Measurements from ENCODE around the gene AGER. TPM values are rescaled to one million over a fixed set of nuclear protein-coding genes. Genes with fewer than 3 reads are reported as not detected.
"Not testable (repeated sequence)": the region's sequence is repeated elsewhere in the genome, so short reads cannot be mapped to it uniquely, and the experiment has no call there.

The AGER gene
- total and polyA plus RNA-seq, 4 donors = 1.4 to 16.5 (median 9.6) TPM

DNA sequence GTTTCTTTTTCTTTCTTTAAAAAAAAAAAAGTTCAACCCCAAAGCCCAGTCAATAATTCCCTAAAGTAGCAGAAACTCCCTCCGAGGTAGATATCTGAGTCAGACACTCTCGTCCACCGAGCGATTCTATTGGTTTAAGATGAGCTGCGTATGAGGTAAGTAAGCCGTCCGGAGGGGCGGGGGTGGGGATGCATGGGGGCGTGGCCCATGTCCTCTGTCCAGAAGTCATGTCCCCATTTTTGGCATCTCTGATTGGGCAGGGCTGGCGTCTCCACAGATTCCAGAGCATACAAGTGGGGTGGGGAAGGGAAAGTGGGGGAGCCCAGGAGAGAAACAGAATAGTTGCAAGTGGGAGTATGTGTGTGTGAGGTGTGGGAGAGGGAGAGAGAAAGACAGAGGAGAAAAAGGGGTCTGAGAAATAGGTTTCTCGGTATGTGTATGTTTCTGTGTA is 1.7 kb upstream of the AGER start:
- H3K27me3 ChIP-seq (ENCODE audit: control insufficient read depth in 1 of 2, insufficient read depth in 2 of 2, low read length in 1 of 2); H3K4me3 ChIP-seq (ENCODE audit: low read length in 2 of 2); H3K4me1 ChIP-seq (ENCODE audit: control insufficient read depth in 1 of 2, insufficient read depth in 2 of 2, low read length in 2 of 2); H3K36me3 ChIP-seq (ENCODE audit: control insufficient read depth in 1 of 2, insufficient read depth in 2 of 2, low read length in 1 of 2); H3K27ac ChIP-seq (ENCODE audit: low read depth in 1 of 2, low read length in 2 of 2); H3K9me3 ChIP-seq (ENCODE audit: control insufficient read depth, low read length); intact Hi-C loops (cut with DNase I): not testable (repeated sequence)
- ATAC-seq (ENCODE audit: low FRiP score) = peak; percentile 73
- peak; percentile 85 to 93 for DNase-seq
- WGBS, 2 donors = 8% methylated on average over 11 of the region's 11 CpGs

DNA sequence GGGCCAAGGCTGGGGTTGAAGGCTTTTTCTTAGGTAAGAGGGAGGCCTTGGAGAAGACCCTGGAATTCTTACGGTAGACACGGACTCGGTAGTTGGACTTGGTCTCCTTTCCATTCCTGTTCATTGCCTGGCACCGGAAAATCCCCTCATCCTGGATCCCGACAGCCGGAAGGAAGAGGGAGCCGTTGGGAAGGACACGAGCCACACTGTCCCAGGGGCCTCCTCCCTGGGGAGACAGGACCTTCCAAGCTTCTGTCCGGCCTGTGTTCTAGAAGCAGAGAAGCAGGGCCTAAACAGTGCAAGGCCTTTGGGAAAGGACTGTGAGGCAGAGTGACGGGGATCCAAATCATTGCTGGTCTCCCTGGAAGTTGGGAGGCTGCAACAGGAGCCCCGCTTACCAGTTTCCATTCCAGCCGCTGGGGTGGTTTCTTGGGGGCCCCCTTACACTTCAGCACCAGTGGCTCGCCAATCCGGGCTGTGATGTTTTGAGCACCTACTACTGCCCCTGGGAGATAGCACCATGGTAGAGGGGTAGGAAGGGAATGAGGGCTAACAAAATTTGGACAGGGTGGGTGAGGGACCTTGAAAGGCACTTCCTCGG is 470 bp downstream of the AGER start:
- Histone ChIP-seq H3K4me1 (ENCODE audit: control insufficient read depth in 1 of 2, insufficient read depth in 2 of 2, low read length in 2 of 2) (no peaks in the 10 kb centered on the region), H3K4me3 (ENCODE audit: low read length in 2 of 2) (no peak overlapping the region), H3K36me3 (ENCODE audit: control insufficient read depth in 1 of 2, insufficient read depth in 2 of 2, low read length in 1 of 2) (no peaks in the 10 kb centered on the region), H3K27me3 (ENCODE audit: control insufficient read depth in 1 of 2, insufficient read depth in 2 of 2, low read length in 1 of 2) (no peaks in the 10 kb centered on the region), H3K9me3 (ENCODE audit: control insufficient read depth, low read length) (no peaks in the 10 kb centered on the region), H3K27ac (ENCODE audit: low read depth in 1 of 2, low read length in 2 of 2) (no peak overlapping the region)
- 73 to 79% methylated on average over 15 of the region's 15 CpGs for WGBS, 2 donors
- intact Hi-C loops (cut with DNase I) = no loop called here
- peak in 1 of 2 donors; percentile 32 for DNase-seq
- no peak for ATAC-seq (ENCODE audit: low FRiP score)

DNA sequence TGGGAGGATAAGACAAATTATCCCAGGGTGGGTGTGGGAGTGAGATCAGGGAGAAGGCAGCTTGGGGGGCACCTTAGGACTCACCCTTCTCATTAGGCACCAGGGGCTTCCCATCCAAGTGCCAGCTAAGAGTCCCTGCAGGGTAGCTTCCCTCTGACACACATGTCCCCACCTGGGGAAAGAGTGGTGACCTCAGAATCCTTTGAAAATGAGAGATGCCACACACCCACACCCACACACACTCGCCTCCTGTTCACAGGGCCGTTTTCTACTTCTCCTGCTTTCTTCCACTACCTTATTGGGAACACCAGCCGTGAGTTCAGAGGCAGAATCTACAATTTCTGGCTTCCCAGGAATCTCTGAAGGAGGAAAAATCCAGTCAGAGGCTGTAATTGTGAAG is 1.0 kb downstream of the AGER start:
- Histone ChIP-seq H3K27ac (ENCODE audit: low read depth in 1 of 2, low read length in 2 of 2) (no peak overlapping the region), H3K4me1 (ENCODE audit: control insufficient read depth in 1 of 2, insufficient read depth in 2 of 2, low read length in 2 of 2) (no peaks in the 10 kb centered on the region), H3K4me3 (ENCODE audit: low read length in 2 of 2) (no peak overlapping the region), H3K9me3 (ENCODE audit: control insufficient read depth, low read length) (no peaks in the 10 kb centered on the region), H3K36me3 (ENCODE audit: control insufficient read depth in 1 of 2, insufficient read depth in 2 of 2, low read length in 1 of 2) (no peaks in the 10 kb centered on the region), H3K27me3 (ENCODE audit: control insufficient read depth in 1 of 2, insufficient read depth in 2 of 2, low read length in 1 of 2) (no peaks in the 10 kb centered on the region)
- intact Hi-C loops (cut with DNase I) = no loop called here
- ATAC-seq (ENCODE audit: low FRiP score) = no peak
- 79 to 83% methylated on average over 3 of the region's 3 CpGs for WGBS, 2 donors
- peak in 1 of 2 donors; percentile 15 for DNase-seq

DNA sequence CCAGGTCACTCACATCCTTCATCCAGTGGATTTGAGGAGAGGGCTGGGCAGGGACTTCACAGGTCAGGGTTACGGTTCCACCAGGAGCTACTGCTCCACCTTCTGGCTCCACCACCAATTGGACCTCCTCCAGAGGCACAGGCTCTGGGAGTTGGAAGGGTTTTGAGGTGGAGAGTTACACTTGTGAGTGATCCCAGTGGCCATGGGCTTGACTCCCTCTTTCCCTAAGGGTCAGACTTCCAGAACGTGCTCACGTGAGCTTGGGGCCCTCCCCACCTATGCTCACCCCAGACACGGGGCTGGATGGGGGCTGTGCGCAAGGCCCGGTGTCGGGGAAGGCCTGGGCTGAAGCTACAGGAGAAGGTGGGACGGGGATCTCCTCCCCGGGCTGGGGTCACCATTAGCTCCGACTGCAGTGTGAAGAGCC is 1.5 kb downstream of the AGER start:
- no peaks in the 10 kb centered on the region for H3K9me3 ChIP-seq (ENCODE audit: control insufficient read depth, low read length)

DNA sequence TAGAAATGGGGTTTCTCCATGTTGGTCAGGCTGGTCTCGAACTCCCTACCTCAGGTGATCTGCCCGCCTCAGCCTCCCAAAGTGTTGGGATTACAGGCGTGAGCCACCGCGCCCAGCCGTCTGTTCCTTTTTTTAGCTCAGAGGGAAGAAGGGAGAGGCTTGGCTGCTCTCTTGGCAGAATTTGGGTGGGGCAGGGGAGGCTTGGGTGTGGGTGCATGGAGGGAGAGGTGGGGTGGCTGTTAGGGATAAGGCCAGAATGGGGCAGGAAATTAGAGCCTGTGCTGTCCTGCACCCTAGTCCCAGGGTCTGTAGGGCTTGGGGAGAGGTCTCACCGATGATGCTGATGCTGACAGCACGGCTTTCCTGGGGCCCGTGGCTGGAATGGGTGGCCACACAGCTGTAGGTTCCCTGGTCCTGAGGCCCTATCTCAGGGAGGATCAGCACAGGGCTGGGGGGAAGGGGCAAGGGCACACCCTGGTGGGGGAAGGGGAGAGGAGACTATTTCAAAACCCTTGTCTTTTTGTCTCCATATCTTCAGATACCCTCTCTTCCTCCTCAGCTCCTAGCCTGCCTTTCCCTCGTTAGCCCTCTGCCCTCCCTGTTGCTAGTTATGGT is 2.0 kb downstream of the AGER start:
- ATAC-seq (ENCODE audit: low FRiP score) (no peak), DNase-seq (peak in 1 of 2 donors; percentile 53)
- WGBS, 2 donors = 80 to 82% methylated on average over 10 of the region's 10 CpGs
- Histone ChIP-seq H3K4me1 (ENCODE audit: control insufficient read depth in 1 of 2, insufficient read depth in 2 of 2, low read length in 2 of 2) (no peaks in the 10 kb centered on the region), H3K4me3 (ENCODE audit: low read length in 2 of 2) (no peak overlapping the region), H3K36me3 (ENCODE audit: control insufficient read depth in 1 of 2, insufficient read depth in 2 of 2, low read length in 1 of 2) (no peaks in the 10 kb centered on the region), H3K9me3 (ENCODE audit: control insufficient read depth, low read length) (no peaks in the 10 kb centered on the region), H3K27ac (ENCODE audit: low read depth in 1 of 2, low read length in 2 of 2) (no peak overlapping the region), H3K27me3 (ENCODE audit: control insufficient read depth in 1 of 2, insufficient read depth in 2 of 2, low read length in 1 of 2) (no peaks in the 10 kb centered on the region)
- intact Hi-C loops (cut with DNase I) = no loop called here

More for the DNA sequence above, 1.5 kb downstream of the AGER start:
- ATAC-seq (ENCODE audit: low FRiP score) (no peak), DNase-seq (peak in 1 of 2 donors; percentile 68)
- no peaks in the 10 kb centered on the region for H3K27me3 ChIP-seq (ENCODE audit: control insufficient read depth in 1 of 2, insufficient read depth in 2 of 2, low read length in 1 of 2)
- no peak overlapping the region for H3K27ac ChIP-seq (ENCODE audit: low read depth in 1 of 2, low read length in 2 of 2)
- intact Hi-C loops (cut with DNase I) = no loop called here
- 77 to 78% methylated on average over 10 of the region's 10 CpGs for WGBS, 2 donors
- no peaks in the 10 kb centered on the region for H3K36me3 ChIP-seq (ENCODE audit: control insufficient read depth in 1 of 2, insufficient read depth in 2 of 2, low read length in 1 of 2)
- H3K4me1 ChIP-seq (ENCODE audit: control insufficient read depth in 1 of 2, insufficient read depth in 2 of 2, low read length in 2 of 2) = no peaks in the 10 kb centered on the region
- no peak overlapping the region for H3K4me3 ChIP-seq (ENCODE audit: low read length in 2 of 2)

DNA sequence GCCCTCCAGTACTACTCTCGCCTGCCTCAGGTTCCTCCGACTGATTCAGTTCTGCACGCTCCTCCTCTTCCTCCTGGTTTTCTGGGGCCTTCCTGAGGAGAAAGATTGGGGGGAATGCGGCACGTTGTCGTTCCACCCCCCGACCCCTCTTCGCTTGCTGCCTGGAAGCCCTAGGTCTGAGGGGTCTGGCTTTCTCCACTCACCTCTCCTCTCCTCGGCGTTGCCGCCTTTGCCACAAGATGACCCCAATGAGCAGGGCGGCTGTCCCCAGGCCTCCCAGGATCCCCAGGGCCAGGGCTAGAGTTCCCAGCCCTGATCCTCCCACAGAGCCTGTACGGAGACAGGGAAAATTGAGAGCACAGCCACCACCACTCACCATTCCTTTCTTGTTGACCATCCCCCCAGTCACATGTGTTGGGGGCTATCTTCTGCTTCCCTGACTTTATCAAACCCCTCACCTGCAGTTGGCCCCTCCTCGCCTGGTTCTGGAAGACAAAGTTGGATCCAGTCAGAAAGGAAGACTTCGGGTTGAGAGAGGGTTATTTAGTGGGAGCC is 2.8 kb downstream of the AGER start:
- Histone ChIP-seq H3K27ac (ENCODE audit: low read depth in 1 of 2, low read length in 2 of 2) (no peak overlapping the region), H3K4me1 (ENCODE audit: control insufficient read depth in 1 of 2, insufficient read depth in 2 of 2, low read length in 2 of 2) (peaks cover 0 to 2% of the 10 kb centered on the region in 2 donors), H3K9me3 (ENCODE audit: control insufficient read depth, low read length) (no peaks in the 10 kb centered on the region), H3K4me3 (ENCODE audit: low read length in 2 of 2) (no peak overlapping the region), H3K27me3 (ENCODE audit: control insufficient read depth in 1 of 2, insufficient read depth in 2 of 2, low read length in 1 of 2) (no peaks in the 10 kb centered on the region), H3K36me3 (ENCODE audit: control insufficient read depth in 1 of 2, insufficient read depth in 2 of 2, low read length in 1 of 2) (no peaks in the 10 kb centered on the region)
- intact Hi-C loops (cut with DNase I) = no loop called here
- ATAC-seq (ENCODE audit: low FRiP score) (no peak), DNase-seq (peak in 1 of 2 donors; percentile 60)
- 83 to 88% methylated on average over 14 to 15 of the region's 15 CpGs for whole genome bisulfite sequencing, 2 donors

DNA sequence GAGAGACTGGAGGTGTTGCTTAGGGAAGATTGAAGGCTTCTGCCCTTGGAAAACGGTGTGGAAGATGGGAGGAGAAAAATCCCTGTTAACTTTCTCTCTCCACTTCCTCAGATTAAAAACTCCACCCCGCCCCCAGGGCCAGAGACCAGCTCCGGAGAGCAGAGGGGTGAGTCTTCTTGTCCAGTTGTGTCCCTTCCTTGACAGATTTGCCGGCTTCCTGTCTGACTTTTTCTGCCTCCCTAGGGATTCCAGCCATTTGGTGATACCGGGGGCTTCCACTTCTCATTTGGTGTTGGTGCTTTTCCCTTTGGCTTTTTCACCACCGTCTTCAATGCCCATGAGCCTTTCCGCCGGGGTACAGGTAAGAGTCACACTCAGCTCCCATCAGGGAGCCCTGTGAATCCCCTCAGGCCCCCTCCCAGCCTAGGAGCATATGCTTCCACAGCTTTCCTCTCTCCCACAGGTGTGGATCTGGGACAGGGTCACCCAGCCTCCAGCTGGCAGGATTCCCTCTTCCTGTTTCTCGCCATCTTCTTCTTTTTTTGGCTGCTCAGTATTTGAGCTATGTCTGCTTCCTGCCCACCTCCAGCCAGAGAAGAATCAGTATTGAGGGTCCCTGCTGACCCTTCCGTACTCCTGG is 4.2 kb downstream of the AGER start:
- no peak overlapping the region for H3K27ac ChIP-seq (ENCODE audit: low read depth in 1 of 2, low read length in 2 of 2)
- peaks cover 0 to 2% of the 10 kb centered on the region in 2 donors for H3K4me1 ChIP-seq (ENCODE audit: control insufficient read depth in 1 of 2, insufficient read depth in 2 of 2, low read length in 2 of 2)
- peak; percentile 41 to 69 for DNase-seq
- no peak for ATAC-seq (ENCODE audit: low FRiP score)
- H3K4me3 ChIP-seq (ENCODE audit: low read length in 2 of 2) = no peak overlapping the region
- no peaks in the 10 kb centered on the region for H3K27me3 ChIP-seq (ENCODE audit: control insufficient read depth in 1 of 2, insufficient read depth in 2 of 2, low read length in 1 of 2)
- no peaks in the 10 kb centered on the region for H3K9me3 ChIP-seq (ENCODE audit: control insufficient read depth, low read length)
- intact Hi-C loops (cut with DNase I) = loop anchor here in 1 of 2 donors (5.0 to 10.0 kb wide), 4 partner anchors 205 to 638 kb away; partner anchors contain the start of genes DDX39B, DXO and ZBTB12
- 73 to 81% methylated on average over 10 of the region's 10 CpGs for WGBS, 2 donors
- no peaks in the 10 kb centered on the region for H3K36me3 ChIP-seq (ENCODE audit: control insufficient read depth in 1 of 2, insufficient read depth in 2 of 2, low read length in 1 of 2)

DNA sequence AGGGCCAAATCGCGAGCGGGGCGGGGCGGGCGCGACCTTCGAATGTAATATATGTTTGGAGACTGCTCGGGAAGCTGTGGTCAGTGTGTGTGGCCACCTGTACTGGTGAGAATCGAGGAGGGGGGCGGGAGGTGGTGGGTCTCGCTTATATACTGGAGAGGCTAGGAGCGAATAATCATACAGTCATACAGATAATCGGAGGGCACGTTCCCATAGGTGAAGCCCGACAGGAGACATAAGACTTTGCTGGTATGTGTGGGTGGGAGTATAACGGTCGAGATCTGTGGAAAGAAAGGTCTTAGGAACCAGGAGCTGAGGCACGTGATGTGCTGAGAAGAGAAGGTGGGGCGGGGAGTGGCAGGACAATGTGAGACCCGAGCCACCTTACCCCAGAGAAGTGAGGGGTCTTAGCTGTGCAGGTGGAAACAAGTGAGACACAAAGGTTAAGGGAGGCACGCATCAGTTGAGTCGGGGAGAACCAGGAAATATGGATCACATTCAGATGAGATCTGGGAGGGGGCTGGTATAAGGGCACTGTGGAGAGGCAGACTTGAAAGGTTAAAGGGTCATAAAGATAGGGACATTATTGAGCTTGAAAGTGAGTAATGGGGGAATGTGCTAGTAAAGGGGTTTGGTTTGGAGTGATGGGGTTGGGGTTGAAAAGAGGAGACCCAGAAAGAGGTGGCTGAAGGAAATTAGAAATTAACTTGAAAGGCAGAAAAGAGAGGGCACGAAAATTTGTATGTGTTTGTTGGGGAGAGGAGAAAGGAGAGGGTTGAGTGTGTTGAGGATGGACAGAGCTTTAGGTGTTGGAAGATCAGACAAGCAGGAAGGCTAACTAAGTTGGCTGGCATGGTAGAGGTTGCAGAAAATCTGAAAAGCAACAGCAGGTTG is 5.3 kb downstream of the AGER start:
- intact Hi-C loops (cut with DNase I) = loop anchor here in 1 of 2 donors (1.0 to 10.0 kb wide), 5 partner anchors 48 to 636 kb away; partner anchors contain the start of genes DDX39B, DXO, FKBPL and ZBTB12
- no peaks in the 10 kb centered on the region for H3K36me3 ChIP-seq (ENCODE audit: control insufficient read depth in 1 of 2, insufficient read depth in 2 of 2, low read length in 1 of 2)
- WGBS, 2 donors = 3 to 4% methylated on average over 24 of the region's 24 CpGs

More for the DNA sequence above, 5.3 kb downstream of the AGER start:
- Histone ChIP-seq H3K27me3 (ENCODE audit: control insufficient read depth in 1 of 2, insufficient read depth in 2 of 2, low read length in 1 of 2) (no peaks in the 10 kb centered on the region), H3K9me3 (ENCODE audit: control insufficient read depth, low read length) (no peaks in the 10 kb centered on the region), H3K4me3 (ENCODE audit: low read length in 2 of 2) (peak overlapping the region; percentile 45 to 54), H3K27ac (ENCODE audit: low read depth in 1 of 2, low read length in 2 of 2) (peak overlapping the region in 1 of 2 donors; percentile 49), H3K4me1 (ENCODE audit: control insufficient read depth in 1 of 2, insufficient read depth in 2 of 2, low read length in 2 of 2) (peaks cover 0 to 2% of the 10 kb centered on the region in 2 donors)
- ATAC-seq (ENCODE audit: low FRiP score) = no peak
- DNase-seq = no peak

All from aorta (tissue), 5 donors.